Neuronal stem cell (in vitro differentiated cells): ENCODE data around the gene HAAO.
A peak's percentile ranks its signal among the peaks of the same experiment; 100 is the strongest.

Experiments used
- DNase-seq: peaks from one replicate; pipeline ENCODE4 v3.0.0-alpha.2; 2013; ENCODE audit warnings: low spot score
- H2AFZ ChIP-seq: one replicate; pipeline ENCODE4 v1.6.1; 2013; ENCODE audit warnings: mild to moderate bottlenecking, low read length, inconsistent platforms
- H2AK5ac ChIP-seq: 2 replicates; pipeline ENCODE4 v1.6.1; 2013; ENCODE audit warnings: low read depth, mild to moderate bottlenecking, inconsistent platforms, low read length, moderate library complexity, mixed read lengths
- H2BK120ac ChIP-seq: 2 replicates; pipeline ENCODE4 v1.6.1; 2013; ENCODE audit warnings: low read depth, mild to moderate bottlenecking, inconsistent platforms, low read length, moderate library complexity, mixed read lengths
- H2BK12ac ChIP-seq: one replicate; pipeline ENCODE4 v1.6.1; 2013; ENCODE audit warnings: low read length, inconsistent platforms
- H2BK15ac ChIP-seq: 2 replicates; pipeline ENCODE4 v1.6.1; 2013; ENCODE audit warnings: mild to moderate bottlenecking, low read length, inconsistent platforms, mixed read lengths
- H2BK5ac ChIP-seq: one replicate; pipeline ENCODE4 v1.6.1; 2013; ENCODE audit warnings: inconsistent platforms, mild to moderate bottlenecking, low read length, moderate library complexity
- H3K14ac ChIP-seq: one replicate; pipeline ENCODE4 v1.6.1; 2013; ENCODE audit warnings: low read length, inconsistent platforms
- H3K18ac ChIP-seq: 2 replicates; pipeline ENCODE4 v1.6.1; 2013; ENCODE audit warnings: low read length, inconsistent platforms
- H3K23ac ChIP-seq: 2 replicates; pipeline ENCODE4 v1.6.1; 2013; ENCODE audit warnings: low read depth, mild to moderate bottlenecking, mixed read lengths, low read length, inconsistent platforms; ENCODE audit not compliant: poor library complexity
- H3K27ac ChIP-seq: replicated peaks from 3 replicates; pipeline ENCODE4 v1.5.1; 2013; ENCODE audit warnings: low read length, inconsistent platforms
- H3K27me3 ChIP-seq, 3 experiments: 2 replicates each; pipeline ENCODE4 v1.6.1; 2013; ENCODE audit warnings: low read length in 3 of 3, mild to moderate bottlenecking in 2 of 3, inconsistent platforms in 1 of 3, low read depth in 1 of 3, mixed read lengths in 1 of 3, moderate library complexity in 1 of 3; ENCODE audit not compliant: control insufficient read depth in 3 of 3, insufficient read depth in 3 of 3
- H3K36me3 ChIP-seq, 2 donors: replicated peaks in 1 of 2; 2 replicates each; pipeline ENCODE4 v1.6.1; 2013; ENCODE audit warnings: low read length in 2 of 2; ENCODE audit not compliant: control insufficient read depth in 2 of 2, insufficient read depth in 2 of 2
- H3K4ac ChIP-seq: 2 replicates; pipeline ENCODE4 v1.6.1; 2013; ENCODE audit warnings: inconsistent platforms, mild to moderate bottlenecking, low read length, moderate library complexity
- H3K4me1 ChIP-seq, 2 donors: 1 replicate in 1 of 2; 2 replicates in 1 of 2; pipeline ENCODE4 v1.6.1; 2013; ENCODE audit warnings: low read length in 2 of 2, low read depth in 1 of 2; ENCODE audit not compliant: control insufficient read depth in 2 of 2, insufficient read depth in 1 of 2
- H3K4me2 ChIP-seq: one replicate; pipeline ENCODE4 v1.6.1; 2013; ENCODE audit warnings: mild to moderate bottlenecking, low read length, inconsistent platforms; ENCODE audit not compliant: insufficient read depth, poor library complexity, severe bottlenecking
- H3K4me3 ChIP-seq, 2 donors: 2 replicates each; pipeline ENCODE4 v1.5.1; 2013; ENCODE audit warnings: low read length in 2 of 2, mild to moderate bottlenecking in 2 of 2, inconsistent platforms in 1 of 2, moderate library complexity in 1 of 2
- H3K79me1 ChIP-seq: one replicate; pipeline ENCODE4 v1.6.1; 2013; ENCODE audit warnings: low read depth, mild to moderate bottlenecking, inconsistent platforms, low read length, moderate library complexity
- H3K9ac ChIP-seq: one replicate; pipeline ENCODE4 v1.6.1; 2013; ENCODE audit warnings: mild to moderate bottlenecking, low read depth, low read length, inconsistent platforms; ENCODE audit not compliant: poor library complexity
- H3K9me3 ChIP-seq, 2 donors: replicated peaks in 1 of 2; 2 replicates each; pipeline versions ENCODE3 to v1.6.1; 2013; ENCODE audit warnings: low read length in 2 of 2, mild to moderate bottlenecking in 2 of 2, inconsistent platforms in 1 of 2, low read depth in 1 of 2, mixed read lengths in 1 of 2, moderate library complexity in 1 of 2; ENCODE audit not compliant: control insufficient read depth in 2 of 2, insufficient read depth in 1 of 2
- H4K8ac ChIP-seq: one replicate; pipeline ENCODE4 v1.6.1; 2013; ENCODE audit warnings: low read depth, mild to moderate bottlenecking, inconsistent platforms, low read length, moderate library complexity
- H4K91ac ChIP-seq: one replicate; pipeline ENCODE4 v1.6.1; 2013; ENCODE audit warnings: low read length, low read depth, mild to moderate bottlenecking, inconsistent platforms; ENCODE audit not compliant: poor library complexity
- WGBS, 2 donors: extraction: QIAGEN DNeasy Blood & Tissue Kit; methylation state at CpG; one replicate each; pipeline ENCODE4 v1.1.7; 2013; ENCODE audit warnings: missing lambda C conversion rate in 2 of 2, mixed read lengths in 1 of 2; ENCODE audit not compliant: insufficient read length in 2 of 2, insufficient replicate concordance in 1 of 2; ENCODE audit errors: extremely low coverage in 2 of 2; 5-methylcytosine and 5-hydroxymethylcytosine counted together

Gene HAAO

DNA sequence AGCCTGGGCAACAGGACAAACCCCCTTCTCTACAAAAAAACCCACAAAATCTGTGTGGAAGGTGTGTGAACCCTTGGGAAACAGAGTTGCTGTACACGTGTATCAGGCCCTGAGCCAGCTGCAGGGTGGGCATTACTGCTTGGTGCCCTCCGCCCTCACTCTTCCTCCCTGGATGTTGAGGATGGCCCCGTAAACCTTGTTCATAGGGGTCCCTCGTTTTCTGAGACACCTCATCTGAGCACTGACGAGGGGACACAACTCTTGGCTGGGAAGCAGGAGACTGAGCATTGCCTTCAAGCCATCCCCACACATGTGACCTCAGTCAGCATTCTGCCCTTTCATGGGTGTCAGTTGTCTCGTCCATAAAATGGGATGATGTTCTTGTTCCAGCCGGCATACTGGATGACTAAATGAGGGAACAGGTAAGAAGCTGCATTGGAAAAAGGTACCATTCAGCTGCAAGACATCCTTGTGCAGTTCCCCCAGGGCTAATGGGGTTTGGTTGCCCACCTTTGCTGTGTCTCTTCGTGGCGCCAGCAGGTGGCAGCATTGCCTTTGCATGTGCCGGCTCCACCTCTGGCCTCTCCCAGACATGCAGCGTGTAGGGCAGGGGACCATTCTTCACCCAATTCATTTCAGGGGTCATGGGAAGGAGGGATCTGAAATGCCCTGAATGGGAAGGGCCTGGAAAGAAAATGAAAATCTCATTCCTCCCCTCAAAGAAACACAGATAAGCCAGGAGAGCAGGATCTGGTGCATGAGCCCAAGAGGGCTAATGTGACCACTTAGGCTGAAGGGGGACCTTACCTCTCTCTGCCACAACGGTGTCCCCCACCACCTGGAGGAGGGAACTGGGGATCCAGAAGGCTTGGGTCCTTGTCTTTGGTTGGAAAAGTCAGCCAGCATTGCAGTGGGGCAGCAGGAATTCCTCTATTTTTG is 36.4 kb upstream of the HAAO start:
- Histone ChIP-seq H3K36me3 (no peaks in the 10 kb centered on the region), H3K4me1 (peaks cover 3 to 7% of the 10 kb centered on the region in 2 donors), H2AFZ (peak overlapping the region; percentile 91), H3K9me3 (no peaks in the 10 kb centered on the region), H2BK120ac (no peak overlapping the region), H3K18ac (no peak overlapping the region), H3K27ac (no peak overlapping the region), H3K27me3 (peaks cover 0 to 21% (median 0%) of the 10 kb centered on the region in 3 experiments), H4K91ac (no peak overlapping the region), H3K4me3 (no peak overlapping the region), H3K14ac (no peak overlapping the region), H4K8ac (no peak overlapping the region), H2BK5ac (no peak overlapping the region), H3K4ac (no peak overlapping the region), H3K23ac (no peak overlapping the region), H3K79me1 (no peaks in the 10 kb centered on the region), H2BK15ac (no peak overlapping the region), H3K4me2 (no peak overlapping the region), H2BK12ac (no peak overlapping the region), H2AK5ac (no peak overlapping the region), H3K9ac (no peak overlapping the region)
- WGBS, 2 donors = no CpG with 5 or more reads among the region's 12 CpGs
- peak; percentile 79 for DNase-seq

DNA sequence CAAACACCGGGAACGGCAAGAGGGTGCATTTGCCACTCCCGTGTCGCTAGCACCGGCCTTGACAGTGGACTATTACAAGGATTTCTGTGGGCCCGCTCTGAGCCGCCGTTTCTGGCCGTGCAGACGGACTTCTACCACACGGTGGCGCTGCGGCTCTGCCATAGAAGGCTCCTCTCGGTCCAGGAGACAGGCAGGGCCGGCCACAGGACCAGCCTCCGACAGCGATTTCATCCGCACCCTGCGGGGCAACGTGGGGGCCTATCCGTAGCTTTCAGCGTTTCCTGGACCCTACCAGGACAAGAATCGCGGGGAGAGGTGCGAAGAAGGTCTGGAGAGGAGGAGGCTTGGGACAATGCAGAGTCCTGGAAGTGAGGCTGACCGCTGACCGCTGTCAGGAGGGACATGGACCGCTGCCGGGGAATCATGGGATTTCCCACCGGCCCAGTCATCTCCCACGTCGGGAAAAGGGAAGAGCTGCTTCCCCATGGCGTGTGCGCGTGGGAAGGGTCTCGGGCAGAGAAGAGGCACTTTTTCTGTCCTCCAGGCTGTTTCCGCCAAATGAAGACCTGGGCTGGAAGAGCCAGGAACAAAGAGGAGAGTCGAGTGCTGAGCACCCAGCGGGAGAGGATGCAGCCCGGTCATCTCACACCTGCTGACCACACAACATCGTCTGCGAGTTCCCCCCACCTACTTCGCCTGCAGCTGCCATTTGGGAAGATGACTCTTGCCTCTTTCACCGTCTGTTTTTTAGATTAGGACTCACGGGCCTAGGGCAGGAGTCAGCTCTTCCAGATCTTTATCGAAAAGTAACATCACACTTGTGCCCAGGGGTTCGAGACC is 35.5 kb upstream of the HAAO start:
- DNase-seq = peak; percentile 84
- H3K18ac ChIP-seq = peak overlapping the region; percentile 72
- H3K9me3 ChIP-seq = no peaks in the 10 kb centered on the region
- peak overlapping the region; percentile 49 for H3K4me2 ChIP-seq
- peak overlapping the region; percentile 91 for H2AFZ ChIP-seq
- H3K4me3 ChIP-seq = peak overlapping the region in 1 of 2 donors; percentile 29
- H2AK5ac ChIP-seq = no peak overlapping the region
- no CpG with 5 or more reads among the region's 47 CpGs for WGBS, 2 donors
- no peak overlapping the region for H4K8ac ChIP-seq
- no peaks in the 10 kb centered on the region for H3K36me3 ChIP-seq
- H3K27ac ChIP-seq = no peak overlapping the region
- no peak overlapping the region for H2BK5ac ChIP-seq
- H3K14ac ChIP-seq = no peak overlapping the region
- H3K9ac ChIP-seq = no peak overlapping the region
- H4K91ac ChIP-seq = peak overlapping the region; percentile 79
- peaks cover 0 to 25% (median under 1%) of the 10 kb centered on the region in 3 experiments for H3K27me3 ChIP-seq
- no peak overlapping the region for H2BK15ac ChIP-seq
- no peak overlapping the region for H2BK12ac ChIP-seq
- H2BK120ac ChIP-seq = no peak overlapping the region
- H3K4me1 ChIP-seq = peaks cover 3 to 7% of the 10 kb centered on the region in 2 donors
- H3K79me1 ChIP-seq = no peaks in the 10 kb centered on the region
- H3K4ac ChIP-seq = no peak overlapping the region
- H3K23ac ChIP-seq = peak overlapping the region; percentile 62

DNA sequence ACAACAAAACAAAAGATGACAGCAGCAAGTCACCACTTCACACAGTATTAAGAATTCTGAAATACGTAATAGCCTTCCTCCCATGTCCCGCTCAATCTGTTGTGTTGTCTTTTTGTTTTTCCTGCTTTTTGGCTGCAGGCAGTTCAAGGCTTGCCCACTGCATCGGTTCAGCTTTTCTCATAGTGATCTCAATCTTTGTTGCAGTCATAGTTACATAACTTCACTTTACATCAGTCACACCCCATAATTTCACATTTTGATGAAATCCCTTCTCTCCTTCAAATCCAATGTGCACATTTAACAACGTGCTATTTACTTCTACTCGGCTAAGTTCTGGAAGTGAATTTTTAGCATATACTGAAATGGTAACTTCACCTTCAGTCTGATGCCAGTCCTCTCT is 33.8 kb upstream of the HAAO start:
- Histone ChIP-seq H3K27me3 (peaks cover 0 to 27% (median 2%) of the 10 kb centered on the region in 3 experiments), H2AK5ac (no peak overlapping the region), H3K9me3 (no peaks in the 10 kb centered on the region), H2AFZ (no peak overlapping the region), H3K23ac (no peak overlapping the region), H3K14ac (no peak overlapping the region), H3K4ac (no peak overlapping the region), H2BK5ac (no peak overlapping the region), H3K4me3 (no peak overlapping the region), H2BK15ac (no peak overlapping the region), H3K4me1 (peaks cover 3 to 7% of the 10 kb centered on the region in 2 donors), H3K18ac (no peak overlapping the region), H3K4me2 (no peak overlapping the region), H2BK120ac (no peak overlapping the region), H3K36me3 (no peaks in the 10 kb centered on the region), H3K9ac (no peak overlapping the region), H3K79me1 (no peaks in the 10 kb centered on the region), H4K8ac (no peak overlapping the region), H3K27ac (no peak overlapping the region), H4K91ac (no peak overlapping the region), H2BK12ac (no peak overlapping the region)
- DNase-seq = no peak
- WGBS, 2 donors = no CpG with 5 or more reads among the region's 5 CpGs

DNA sequence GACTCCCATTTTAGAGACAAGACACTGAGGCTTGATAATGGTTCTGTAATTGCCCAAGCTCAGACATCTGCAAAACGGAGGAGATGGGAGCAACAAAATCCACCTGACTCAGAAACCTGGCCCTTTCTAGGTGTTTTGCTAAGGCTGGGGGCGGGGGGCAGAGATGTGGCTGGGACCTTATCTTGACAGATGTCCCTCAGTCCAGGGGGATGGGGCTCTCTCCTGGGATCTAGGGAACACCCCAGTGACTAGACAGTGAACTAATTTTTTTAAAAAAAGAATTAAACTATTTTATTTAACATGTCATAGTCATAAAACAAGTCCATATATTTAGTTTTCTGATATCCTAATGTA is 32.0 kb upstream of the HAAO start:
- no CpG with 5 or more reads among the region's 2 CpGs for WGBS, 2 donors
- no peak overlapping the region for H2AK5ac ChIP-seq
- H4K91ac ChIP-seq = no peak overlapping the region
- no peak overlapping the region for H2AFZ ChIP-seq
- no peak overlapping the region for H2BK12ac ChIP-seq
- no peak overlapping the region for H2BK15ac ChIP-seq
- H3K4me1 ChIP-seq = peaks cover 3 to 5% of the 10 kb centered on the region in 2 donors
- no peaks in the 10 kb centered on the region for H3K36me3 ChIP-seq
- no peak overlapping the region for H3K4me2 ChIP-seq
- no peak overlapping the region for H3K18ac ChIP-seq
- no peaks in the 10 kb centered on the region for H3K79me1 ChIP-seq
- H3K4ac ChIP-seq = no peak overlapping the region
- H3K9me3 ChIP-seq = no peaks in the 10 kb centered on the region
- no peak overlapping the region for H4K8ac ChIP-seq
- peaks cover 0 to 27% (median 2%) of the 10 kb centered on the region in 3 experiments for H3K27me3 ChIP-seq
- no peak overlapping the region for H3K27ac ChIP-seq
- no peak for DNase-seq
- no peak overlapping the region for H3K4me3 ChIP-seq
- no peak overlapping the region for H3K9ac ChIP-seq
- H2BK120ac ChIP-seq = no peak overlapping the region
- H3K23ac ChIP-seq = no peak overlapping the region
- H3K14ac ChIP-seq = no peak overlapping the region
- no peak overlapping the region for H2BK5ac ChIP-seq
